GM10266 (cell line): Measurements from ENCODE around the gene AGR2.

Source experiments
- DNase-seq: peaks from one replicate; pipeline ENCODE4 v3.0.0; 2012; ENCODE audit errors: extremely low spot score
- CTCF ChIP-seq: IDR thresholded peaks from 2 replicates; pipeline ENCODE4 v1.5.1; 2012; ENCODE audit warnings: mild to moderate bottlenecking, low read depth; ENCODE audit not compliant: control insufficient read depth, insufficient read depth; ENCODE audit errors: missing control alignments

The AGR2 gene

GRCh38 chr7:16762177-16762576, 42.6 kb downstream of the AGR2 start:
- no peak for DNase-seq
- no peak for TF ChIP-seq CTCF

GRCh38 chr7:16759840-16760239, 45.0 kb downstream of the AGR2 start:
- no peak for DNase-seq
- TF ChIP-seq CTCF: no peak

GRCh38 chr7:16758631-16759611, 45.9 kb downstream of the AGR2 start:
- no peak for DNase-seq

GRCh38 chr7:16758036-16758435, 46.8 kb downstream of the AGR2 start:
- TF ChIP-seq CTCF: no peak
- DNase-seq: no peak

More at GRCh38 chr7:16758631-16759611, 45.9 kb downstream of the AGR2 start:
- no peak for TF ChIP-seq CTCF

- TF ChIP-seq CTCF: no peak
- DNase-seq: no peak
Observed at GRCh38 chr7:16755397-16755796, 49.4 kb downstream of the AGR2 start.

- DNase-seq: no peak
- no peak for TF ChIP-seq CTCF
Observed at GRCh38 chr7:16754856-16755317, 49.9 kb downstream of the AGR2 start.

GRCh38 chr7:16753932-16754855, 50.6 kb downstream of the AGR2 start:
- TF ChIP-seq CTCF: no peak
- DNase-seq: peak; percentile 33
